Skeletal muscle tissue (tissue), 4 donors: ENCODE results near the gene ACER3. TPM values are rescaled to one million over a fixed set of nuclear protein-coding genes. Genes with fewer than 3 reads are reported as not detected.
A peak's percentile ranks its signal among the peaks of the same experiment; 100 is the strongest.

Experiments
- H3K27ac ChIP-seq: one replicate; pipeline ENCODE4 v1.7.0; 2013; ENCODE audit warnings: mild to moderate bottlenecking, low read depth, low read length, inconsistent platforms
- H3K27me3 ChIP-seq, 3 donors: one replicate each; pipeline ENCODE4 v1.7.0; 2013; ENCODE audit warnings: low read length in 3 of 3; ENCODE audit not compliant: control insufficient read depth in 3 of 3, insufficient read depth in 3 of 3
- H3K36me3 ChIP-seq, 3 donors: one replicate each; pipeline ENCODE4 v1.7.0; 2013; ENCODE audit warnings: low read length in 3 of 3; ENCODE audit not compliant: control insufficient read depth in 3 of 3, insufficient read depth in 3 of 3
- H3K4me1 ChIP-seq, 3 donors: one replicate each; pipeline ENCODE4 v1.7.0; 2013; ENCODE audit warnings: low read length in 3 of 3, mild to moderate bottlenecking in 3 of 3; ENCODE audit not compliant: control insufficient read depth in 3 of 3, insufficient read depth in 3 of 3
- H3K4me3 ChIP-seq, 3 donors: one replicate each; pipeline ENCODE4 v1.7.0; 2013; ENCODE audit warnings: low read length in 3 of 3
- H3K9ac ChIP-seq, 3 donors: one replicate each; pipeline ENCODE4 v1.7.0; 2013; ENCODE audit warnings: low read length in 3 of 3, mild to moderate bottlenecking in 3 of 3, moderate library complexity in 2 of 3, low read depth in 1 of 3
- H3K9me3 ChIP-seq, 3 donors: one replicate each; pipeline ENCODE4 v1.7.0; 2013; ENCODE audit warnings: low read length in 3 of 3; ENCODE audit not compliant: control insufficient read depth in 3 of 3
- total RNA-seq: library from RNA; depleted of rRNA; stranded (reverse); fragments of >200 nt; gene quantifications from one replicate; pipeline ENCODE4 v1.2.3, GENCODE V29; 2014
- donor health status: Osteomylitis.

ACER3 gene
- total RNA-seq, 1 donor from 2014 or later, result 7.3 TPM

GRCh38 chr11:77074626-77075221 lies 214.0 kb downstream of the ACER3 start:
- peak overlapping the region in 2 of 3 donors; percentile 23 to 25 for H3K9ac ChIP-seq
- no peaks in the 10 kb centered on the region for H3K36me3 ChIP-seq
- H3K27ac ChIP-seq, result no peak overlapping the region
- H3K4me3 ChIP-seq, result no peak overlapping the region
- H3K9me3 ChIP-seq, result no peaks in the 10 kb centered on the region
- peaks cover 28 to 34% (median 29%) of the 10 kb centered on the region in 3 donors for H3K4me1 ChIP-seq
- H3K27me3 ChIP-seq, result no peaks in the 10 kb centered on the region

- no peak overlapping the region for H3K27ac ChIP-seq
- H3K9ac ChIP-seq, result no peak overlapping the region
- H3K4me1 ChIP-seq, result peaks cover 28 to 34% (median 29%) of the 10 kb centered on the region in 3 donors
- H3K4me3 ChIP-seq, result no peak overlapping the region
- H3K9me3 ChIP-seq, result no peaks in the 10 kb centered on the region
- no peaks in the 10 kb centered on the region for H3K36me3 ChIP-seq
- no peaks in the 10 kb centered on the region for H3K27me3 ChIP-seq
Observed at GRCh38 chr11:77075425-77075905, 214.7 kb downstream of the ACER3 start.

Other genes starting within 250 kb of the ACER3 start
- 6.3 TPM for gene LRRC32, start 190.2 kb upstream of the ACER3 start, total RNA-seq
- 6.8 TPM for gene TSKU, start 77.6 kb upstream of the ACER3 start, total RNA-seq
- gene B3GNT6, start 173.5 kb downstream of the ACER3 start, total RNA-seq, result not detected
- gene CAPN5, start 206.1 kb downstream of the ACER3 start, total RNA-seq, result 5.2 TPM
- gene OMP, start 241.9 kb downstream of the ACER3 start, total RNA-seq, result 1.6 TPM